AG09319 (cell line): ENCODE results near the gene LYVE1.

Experiments
- DNase-seq: peaks from one replicate; pipeline ENCODE4 v3.0.0-alpha.2; 2010; ENCODE audit warnings: low read depth; ENCODE audit errors: extremely low read depth
- CTCF ChIP-seq: IDR thresholded peaks from 2 replicates; pipeline ENCODE4 v1.5.1; 2011; ENCODE audit warnings: low read depth, mild to moderate bottlenecking, inconsistent platforms, low read length, moderate library complexity

The LYVE1 gene

GRCh38 chr11:10561043-10561818, 7.2 kb downstream of the LYVE1 start:
- no peak for TF ChIP-seq CTCF
- DNase-seq = no peak

GRCh38 chr11:10558288-10558687, 10.2 kb downstream of the LYVE1 start:
- no peak for DNase-seq
- TF ChIP-seq CTCF = no peak

DNA sequence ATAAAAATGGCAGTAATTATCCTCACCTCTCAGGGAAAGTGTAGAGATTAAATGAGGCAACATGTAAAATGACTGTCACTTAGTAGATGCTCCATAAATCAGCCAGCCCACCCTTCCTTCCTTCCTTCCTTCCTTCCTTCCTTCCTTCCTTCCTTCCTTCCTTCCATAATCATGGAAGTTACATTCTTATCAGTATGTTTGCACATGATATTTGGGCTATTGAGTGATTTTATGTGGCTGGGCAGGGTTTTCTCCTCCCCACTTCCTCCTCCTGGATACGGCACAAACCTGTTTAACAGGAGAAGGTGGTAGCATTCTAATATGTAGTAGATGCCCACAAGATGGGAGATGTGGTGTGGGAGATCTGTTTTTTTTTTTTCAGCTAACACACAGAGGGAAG, 11.9 kb downstream of the LYVE1 start:
- DNase-seq = no peak
- no peak for TF ChIP-seq CTCF

DNA sequence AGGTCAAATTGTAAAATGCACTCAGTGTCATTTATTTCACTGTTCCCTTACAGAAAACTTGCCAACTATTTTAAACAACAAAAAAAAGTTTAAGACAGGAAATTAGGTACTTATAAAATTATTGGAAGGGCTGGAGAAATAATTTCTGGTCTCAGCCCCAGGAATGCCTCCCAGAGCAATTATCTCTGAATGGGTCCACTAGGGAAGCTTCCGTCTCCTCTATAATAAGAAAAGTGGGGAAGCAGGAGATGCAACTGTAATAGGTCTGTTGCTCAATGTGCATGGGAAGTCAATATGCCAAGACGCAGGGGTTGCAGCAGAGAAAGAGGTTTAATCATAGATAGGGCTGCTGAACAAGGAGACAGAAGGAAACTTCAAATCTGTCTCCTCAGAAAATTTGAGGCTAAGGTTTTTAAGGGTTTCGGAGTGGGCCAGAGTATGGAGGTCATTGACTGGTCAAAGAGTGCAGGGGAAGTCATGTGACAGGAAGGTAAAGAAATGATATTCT, 16.6 kb downstream of the LYVE1 start:
- no peak for DNase-seq
- TF ChIP-seq CTCF = no peak

GRCh38 chr11:10551290-10551592, 17.2 kb downstream of the LYVE1 start:
- TF ChIP-seq CTCF = no peak
- DNase-seq = no peak

DNA sequence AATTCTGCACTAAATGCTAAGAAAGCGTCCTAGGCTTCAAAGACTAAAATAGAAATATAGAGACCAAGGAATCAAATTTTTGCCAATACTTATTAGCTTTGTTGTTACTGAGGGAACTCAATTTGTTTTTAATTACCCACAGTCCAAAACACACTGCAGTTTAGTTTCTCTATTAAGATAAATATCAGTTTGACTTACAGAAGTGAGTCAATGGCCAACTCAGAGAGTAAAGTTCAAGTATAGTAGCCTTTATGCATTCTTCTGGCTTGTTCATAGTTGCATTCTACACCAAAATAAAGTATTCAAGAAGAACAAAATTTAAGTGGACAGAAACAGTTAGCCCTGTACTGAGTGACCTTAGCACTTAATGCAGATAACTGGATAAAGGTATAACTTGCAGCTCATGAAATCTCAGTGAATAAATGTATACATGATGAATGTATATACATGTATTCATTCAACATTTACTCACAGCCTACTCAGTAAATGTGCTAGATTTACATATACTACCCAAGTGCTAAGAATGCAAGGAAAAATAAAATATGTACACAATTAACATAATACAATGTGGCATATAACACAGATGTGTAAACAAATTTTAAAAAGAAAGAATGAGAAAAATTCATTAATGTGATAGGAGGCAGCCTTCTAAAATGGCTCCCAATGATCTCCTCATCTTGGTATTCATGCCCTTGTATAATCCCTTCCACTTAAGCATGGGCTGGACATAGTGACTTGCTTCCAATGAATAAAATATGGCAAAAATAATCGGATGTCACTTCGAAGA, 17.8 kb downstream of the LYVE1 start:
- no peak for TF ChIP-seq CTCF
- DNase-seq = no peak
